Esophagus (tissue), 2 donors: ENCODE measurements around the gene GPR85. TPM values are rescaled to one million over a fixed set of nuclear protein-coding genes. Genes with fewer than 3 reads are reported as not detected.
A peak's percentile ranks its signal among the peaks of the same experiment; 100 is the strongest.

Source experiments
- H3K27ac ChIP-seq, 2 donors: one replicate each; pipeline ENCODE4 v1.5.1; 2013; ENCODE audit warnings: low read depth in 2 of 2, mild to moderate bottlenecking in 2 of 2, inconsistent platforms in 1 of 2, low read length in 1 of 2, moderate library complexity in 1 of 2
- H3K27me3 ChIP-seq, 2 donors: one replicate each; pipeline ENCODE4 v1.6.1; 2013; ENCODE audit warnings: low read length in 2 of 2, control low read depth in 1 of 2, mild to moderate bottlenecking in 1 of 2; ENCODE audit not compliant: insufficient read depth in 2 of 2, control insufficient read depth in 1 of 2
- H3K36me3 ChIP-seq, 2 donors: one replicate each; pipeline ENCODE4 v1.6.1; 2013; ENCODE audit warnings: low read length in 1 of 2; ENCODE audit not compliant: control insufficient read depth in 2 of 2, insufficient read depth in 2 of 2
- H3K4me1 ChIP-seq, 2 donors: one replicate each; pipeline ENCODE4 v1.6.1; 2013; ENCODE audit warnings: low read length in 1 of 2; ENCODE audit not compliant: control insufficient read depth in 2 of 2, insufficient read depth in 2 of 2
- H3K4me3 ChIP-seq, 2 donors: one replicate each; pipeline ENCODE4 v1.5.1; 2013; ENCODE audit warnings: low read length in 2 of 2, mild to moderate bottlenecking in 2 of 2, low read depth in 1 of 2, moderate library complexity in 1 of 2
- H3K9me3 ChIP-seq, 2 donors: one replicate each; pipeline ENCODE4 v1.6.1; 2013; ENCODE audit warnings: mild to moderate bottlenecking in 2 of 2, low read depth in 1 of 2, low read length in 1 of 2, moderate library complexity in 1 of 2; ENCODE audit not compliant: control insufficient read depth in 2 of 2, insufficient read depth in 1 of 2
- WGBS, 2 donors: extraction: QIAGEN DNeasy Blood & Tissue Kit; methylation state at CpG; one replicate each; pipeline ENCODE4 v1.1.7; 2013; 5-methylcytosine and 5-hydroxymethylcytosine counted together
- polyA plus RNA-seq, 2 donors: library from polyadenylated mRNA; stranded (reverse); fragments of 200-250 nt; gene quantifications; one replicate each; pipeline ENCODE4 v1.2.3, GENCODE V29; 2013
- donor health status: healthy with polysubstance abuse.
- donor health status: Bipolar disorder and iron deficiency.

The GPR85 gene, protein sequence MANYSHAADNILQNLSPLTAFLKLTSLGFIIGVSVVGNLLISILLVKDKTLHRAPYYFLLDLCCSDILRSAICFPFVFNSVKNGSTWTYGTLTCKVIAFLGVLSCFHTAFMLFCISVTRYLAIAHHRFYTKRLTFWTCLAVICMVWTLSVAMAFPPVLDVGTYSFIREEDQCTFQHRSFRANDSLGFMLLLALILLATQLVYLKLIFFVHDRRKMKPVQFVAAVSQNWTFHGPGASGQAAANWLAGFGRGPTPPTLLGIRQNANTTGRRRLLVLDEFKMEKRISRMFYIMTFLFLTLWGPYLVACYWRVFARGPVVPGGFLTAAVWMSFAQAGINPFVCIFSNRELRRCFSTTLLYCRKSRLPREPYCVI
- under 1 TPM; 0.20 to 0.39 TPM for polyA plus RNA-seq

DNA sequence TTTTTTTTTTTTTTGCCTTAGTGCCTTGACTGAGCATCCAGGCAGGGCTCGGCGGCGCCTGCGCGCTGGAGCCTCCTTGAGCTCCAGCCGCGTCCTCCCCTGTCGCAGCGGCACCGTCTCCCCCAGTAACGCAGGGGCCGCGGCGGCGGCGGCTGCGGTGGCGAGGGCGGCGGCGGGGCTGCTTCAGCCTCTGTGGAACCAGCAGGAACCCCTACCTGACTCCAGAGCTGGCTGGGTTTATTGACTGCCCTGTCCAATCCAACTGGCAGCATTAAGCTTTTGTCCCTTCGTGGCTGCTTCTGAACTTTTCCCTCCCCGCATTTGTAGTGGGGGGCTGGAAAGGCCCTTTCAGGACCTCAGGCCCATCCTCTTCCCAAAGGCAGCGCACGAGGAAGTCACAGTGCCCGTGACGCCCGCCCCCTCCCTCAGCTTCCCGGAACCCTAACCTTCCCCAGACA is at the start of gene GPR85:
Gene GPR85, minus strand, starts transcription at position 397 of the 458 bp plus-strand sequence. CDS start 2,106 bp downstream, outside the sequence.
- Histone ChIP-seq H3K27ac (peak within 1 kb of the TSS in 1 of 2 donors; percentile 12), H3K4me3 (peak within 1 kb of the TSS; percentile 49 to 50), H3K36me3 (no peaks in the 10 kb centered on the region), H3K27me3 (no peaks in the 10 kb centered on the region), H3K4me1 (peaks cover 0 to 4% of the 10 kb centered on the region in 2 donors), H3K9me3 (no peaks in the 10 kb centered on the region)
- WGBS, 2 donors, result 1 to 3% methylated on average over 29 of the region's 29 CpGs

- Histone ChIP-seq H3K27me3 (no peaks in the 10 kb centered on the region), H3K4me3 (no peak overlapping the region), H3K4me1 (no peaks in the 10 kb centered on the region), H3K36me3 (no peaks in the 10 kb centered on the region), H3K27ac (no peak overlapping the region), H3K9me3 (no peaks in the 10 kb centered on the region)
- WGBS, 2 donors, result 82 to 100% methylated on average over 1 of the region's 1 CpG
Observed at GRCh38 chr7:113134025-113134424, 47.4 kb upstream of the GPR85 start.

DNA sequence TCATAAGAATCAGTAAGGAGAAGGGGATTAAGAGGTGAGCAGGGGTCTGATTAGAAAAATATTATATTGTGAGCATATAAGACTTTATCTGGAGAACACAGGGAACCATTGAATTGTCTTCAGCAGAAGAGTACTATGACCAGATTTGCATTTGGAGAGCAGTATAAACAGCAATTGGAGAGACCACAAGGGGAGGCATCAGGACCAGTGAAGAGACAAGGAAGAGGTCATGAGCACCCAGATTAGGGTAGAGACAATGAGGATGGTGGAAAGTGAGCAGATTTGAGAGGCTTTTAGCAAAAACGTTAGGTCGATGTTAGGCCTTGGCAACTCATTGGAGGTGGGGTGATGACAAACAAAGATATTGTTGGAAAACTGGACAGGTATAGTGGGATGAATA is 44.7 kb upstream of the GPR85 start:
- peaks cover 0 to 2% of the 10 kb centered on the region in 2 donors for H3K9me3 ChIP-seq
- no peaks in the 10 kb centered on the region for H3K36me3 ChIP-seq
- no peaks in the 10 kb centered on the region for H3K4me1 ChIP-seq
- no peak overlapping the region for H3K4me3 ChIP-seq
- H3K27ac ChIP-seq, result no peak overlapping the region
- H3K27me3 ChIP-seq, result no peaks in the 10 kb centered on the region
- 82 to 87% methylated on average over 2 of the region's 2 CpGs for WGBS, 2 donors

- 55 to 77% methylated on average over 1 of the region's 1 CpG for WGBS, 2 donors
Observed at GRCh38 chr7:113128031-113128430, 41.4 kb upstream of the GPR85 start.

GRCh38 chr7:113125728-113126127 is 39.1 kb upstream of the GPR85 start:
- Histone ChIP-seq H3K4me3 (no peak overlapping the region), H3K27ac (no peak overlapping the region), H3K4me1 (no peaks in the 10 kb centered on the region), H3K9me3 (peaks cover 0 to 2% of the 10 kb centered on the region in 2 donors), H3K36me3 (no peaks in the 10 kb centered on the region), H3K27me3 (no peaks in the 10 kb centered on the region)
- 83 to 89% methylated on average over 2 of the region's 2 CpGs for WGBS, 2 donors

More at GRCh38 chr7:113128031-113128430, 41.4 kb upstream of the GPR85 start:
- H3K4me1 ChIP-seq, result no peaks in the 10 kb centered on the region
- no peak overlapping the region for H3K4me3 ChIP-seq
- H3K9me3 ChIP-seq, result peaks cover 0 to 2% of the 10 kb centered on the region in 2 donors
- H3K27ac ChIP-seq, result no peak overlapping the region
- no peaks in the 10 kb centered on the region for H3K36me3 ChIP-seq
- H3K27me3 ChIP-seq, result no peaks in the 10 kb centered on the region

GRCh38 chr7:113122744-113123143 is 36.1 kb upstream of the GPR85 start:
- Histone ChIP-seq H3K4me1 (no peaks in the 10 kb centered on the region), H3K4me3 (no peak overlapping the region), H3K9me3 (peaks cover 0 to 2% of the 10 kb centered on the region in 2 donors), H3K36me3 (no peaks in the 10 kb centered on the region), H3K27me3 (no peaks in the 10 kb centered on the region), H3K27ac (no peak overlapping the region)

DNA sequence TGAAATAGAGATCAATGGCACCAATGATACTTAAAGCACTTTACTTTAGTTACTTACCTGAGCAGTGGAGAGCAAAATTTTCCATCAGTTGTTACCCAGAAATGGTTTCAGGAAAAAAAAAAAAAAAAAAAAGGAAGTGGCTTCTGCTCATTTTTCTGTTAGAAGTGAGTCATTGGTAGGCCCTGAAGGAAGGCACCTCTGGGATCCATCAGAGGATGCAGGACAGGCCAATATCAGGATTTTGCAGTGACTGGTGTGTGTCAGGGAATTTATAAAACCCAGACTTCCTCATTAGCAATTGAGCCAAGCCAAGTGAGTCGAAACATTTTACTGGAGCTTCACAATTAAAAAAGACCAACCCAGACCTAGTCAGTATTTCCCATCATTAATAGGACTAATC is 34.0 kb upstream of the GPR85 start:
- Histone ChIP-seq H3K9me3 (no peaks in the 10 kb centered on the region), H3K4me3 (no peak overlapping the region), H3K27ac (no peak overlapping the region), H3K4me1 (no peaks in the 10 kb centered on the region), H3K36me3 (no peaks in the 10 kb centered on the region), H3K27me3 (no peaks in the 10 kb centered on the region)
- WGBS, 2 donors, result 72 to 93% methylated on average over 1 of the region's 1 CpG

DNA sequence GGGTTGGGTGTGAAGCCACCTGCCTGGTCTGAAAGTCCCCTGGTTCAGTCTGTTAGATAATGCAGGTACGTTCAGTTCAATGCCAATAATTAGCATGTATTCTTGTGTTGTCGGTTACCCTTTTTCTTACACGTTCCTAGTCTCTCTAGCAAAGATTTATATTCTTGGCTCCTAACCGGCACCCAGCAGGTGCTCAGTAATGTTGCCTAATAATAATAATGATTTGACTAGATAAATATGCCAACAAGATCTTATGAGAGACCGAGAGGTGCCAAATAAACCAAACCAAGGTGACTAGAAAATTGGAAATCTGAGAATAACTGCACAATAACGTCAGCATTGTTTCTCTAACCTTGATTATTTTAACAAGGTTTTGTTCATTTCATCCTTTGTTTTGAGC is 32.8 kb upstream of the GPR85 start:
- Histone ChIP-seq H3K4me3 (no peak overlapping the region), H3K27me3 (no peaks in the 10 kb centered on the region), H3K4me1 (no peaks in the 10 kb centered on the region), H3K9me3 (no peaks in the 10 kb centered on the region), H3K27ac (no peak overlapping the region), H3K36me3 (no peaks in the 10 kb centered on the region)
- WGBS, 2 donors, result 82 to 88% methylated on average over 6 of the region's 6 CpGs

- WGBS, 2 donors, result 0 to 1% methylated on average over 35 of the region's 35 CpGs
- Histone ChIP-seq H3K4me1 (no peaks in the 10 kb centered on the region), H3K27me3 (no peaks in the 10 kb centered on the region), H3K4me3 (peak within 1 kb of the TSS; percentile 45 to 94), H3K27ac (no peak within 1 kb of the TSS), H3K9me3 (no peaks in the 10 kb centered on the region), H3K36me3 (peaks cover 0 to 2% of the 10 kb centered on the region in 2 donors)
Observed at GRCh38 chr7:113118074-113118959, 31.7 kb upstream of the GPR85 start, which contains the start of gene SMIM30. Gene SMIM30, minus strand, starts transcription at chr7:113118554. Its CDS starts 976 bp downstream, at chr7:113117578.
